ENCODE data around the gene XYLT1.
"Not testable (repeated sequence)": the region's sequence is repeated elsewhere in the genome, so short reads cannot be mapped to it uniquely, and the experiment has no call there.

Gene XYLT1

DNA sequence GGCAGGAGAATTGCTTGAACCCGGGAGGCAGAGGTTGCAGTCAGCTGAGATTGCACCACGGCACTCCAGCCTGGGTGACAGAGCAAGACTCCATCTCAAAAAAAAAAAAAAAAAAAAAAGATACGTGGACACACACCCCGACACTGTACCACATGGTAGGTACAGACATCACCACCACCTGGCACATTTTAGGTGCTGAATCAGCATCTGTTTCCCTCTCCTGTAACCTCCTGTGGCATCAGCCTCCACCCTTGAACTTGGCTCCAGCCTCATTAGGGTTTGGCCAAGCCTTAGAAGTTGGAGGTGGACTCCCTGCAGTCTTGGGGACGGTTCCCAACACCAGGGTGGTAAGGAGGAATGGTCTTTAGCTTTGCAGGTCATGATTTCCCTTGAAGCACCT is 46.0 kb downstream of the XYLT1 start:
- DNase-seq, result no peak

DNA sequence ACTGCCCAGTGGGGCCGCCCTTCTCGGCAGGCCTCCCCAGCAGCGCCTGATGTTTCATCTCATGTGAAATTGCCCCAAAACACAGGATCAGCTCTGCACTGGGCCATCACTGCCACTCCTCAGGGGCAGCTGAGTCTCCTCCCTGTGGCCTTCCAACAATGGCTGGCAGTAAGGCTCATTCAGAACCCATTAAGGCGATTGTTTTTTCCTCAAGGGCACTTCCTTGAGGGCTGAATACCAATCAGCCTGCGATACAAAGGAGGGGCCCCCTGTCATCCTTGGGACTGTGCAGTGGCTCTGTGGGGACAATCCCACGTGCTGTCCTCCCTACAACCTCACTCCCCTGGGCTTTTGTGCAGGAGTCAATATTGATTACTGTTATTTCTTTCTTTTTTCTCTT is 47.5 kb downstream of the XYLT1 start:
- no peak for DNase-seq

DNA sequence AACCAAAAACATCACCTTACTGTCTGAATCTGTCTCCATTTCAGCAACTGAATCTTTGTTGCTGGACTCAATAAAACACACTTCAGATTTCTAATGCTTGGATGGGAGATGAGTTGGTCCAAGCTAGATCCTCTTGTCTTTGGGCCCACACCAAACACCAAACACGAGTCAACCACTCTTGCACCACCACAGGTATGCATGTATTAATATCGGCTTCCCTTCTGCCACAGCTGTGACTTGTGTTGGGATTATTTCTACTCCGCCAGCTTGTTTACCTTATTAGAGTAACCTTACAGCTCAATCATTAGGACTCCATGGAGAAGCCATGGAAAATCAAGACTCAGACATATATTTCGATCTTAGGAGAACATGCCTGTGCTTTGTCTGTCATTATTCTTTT is 49.9 kb downstream of the XYLT1 start:
- no peak for DNase-seq

DNA sequence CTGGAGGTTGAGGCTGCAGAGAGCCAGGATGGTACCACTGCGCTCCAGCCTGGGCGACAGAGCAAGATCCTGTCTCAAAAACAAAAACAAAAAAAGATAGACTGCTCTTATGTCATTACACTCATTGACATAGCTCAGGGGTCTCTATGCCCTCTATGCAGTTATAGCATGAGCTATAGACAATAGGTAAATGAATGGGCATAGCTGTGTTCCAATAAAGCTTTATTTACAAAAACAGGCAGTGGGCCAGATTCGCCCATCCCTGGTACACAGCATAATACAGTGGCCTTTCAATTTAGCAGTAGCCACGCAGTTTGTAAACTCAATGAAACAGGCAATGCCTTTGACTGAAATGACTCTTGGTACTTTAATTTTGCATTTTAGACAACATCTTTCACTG is 51.5 kb downstream of the XYLT1 start:
- DNase-seq, result no peak

DNA sequence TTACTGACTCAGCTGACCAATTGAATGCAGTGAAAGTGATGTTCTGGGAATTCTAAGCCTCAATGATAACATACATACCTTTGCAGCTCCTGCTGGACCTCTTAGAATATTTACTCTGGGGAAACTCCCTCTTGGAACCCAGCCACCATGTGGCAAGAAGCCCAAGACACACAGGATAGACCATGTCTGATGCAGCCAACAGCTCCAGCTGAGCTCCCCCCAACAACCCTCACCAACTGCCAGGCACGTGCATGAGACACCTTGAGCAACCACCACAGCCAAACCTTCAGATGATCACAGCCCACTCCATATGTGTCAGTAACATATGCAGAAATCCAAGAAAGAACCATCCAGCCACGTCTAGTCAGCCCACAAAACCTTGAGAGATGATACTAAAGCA is 53.0 kb downstream of the XYLT1 start:
- DNase-seq, result no peak

DNA sequence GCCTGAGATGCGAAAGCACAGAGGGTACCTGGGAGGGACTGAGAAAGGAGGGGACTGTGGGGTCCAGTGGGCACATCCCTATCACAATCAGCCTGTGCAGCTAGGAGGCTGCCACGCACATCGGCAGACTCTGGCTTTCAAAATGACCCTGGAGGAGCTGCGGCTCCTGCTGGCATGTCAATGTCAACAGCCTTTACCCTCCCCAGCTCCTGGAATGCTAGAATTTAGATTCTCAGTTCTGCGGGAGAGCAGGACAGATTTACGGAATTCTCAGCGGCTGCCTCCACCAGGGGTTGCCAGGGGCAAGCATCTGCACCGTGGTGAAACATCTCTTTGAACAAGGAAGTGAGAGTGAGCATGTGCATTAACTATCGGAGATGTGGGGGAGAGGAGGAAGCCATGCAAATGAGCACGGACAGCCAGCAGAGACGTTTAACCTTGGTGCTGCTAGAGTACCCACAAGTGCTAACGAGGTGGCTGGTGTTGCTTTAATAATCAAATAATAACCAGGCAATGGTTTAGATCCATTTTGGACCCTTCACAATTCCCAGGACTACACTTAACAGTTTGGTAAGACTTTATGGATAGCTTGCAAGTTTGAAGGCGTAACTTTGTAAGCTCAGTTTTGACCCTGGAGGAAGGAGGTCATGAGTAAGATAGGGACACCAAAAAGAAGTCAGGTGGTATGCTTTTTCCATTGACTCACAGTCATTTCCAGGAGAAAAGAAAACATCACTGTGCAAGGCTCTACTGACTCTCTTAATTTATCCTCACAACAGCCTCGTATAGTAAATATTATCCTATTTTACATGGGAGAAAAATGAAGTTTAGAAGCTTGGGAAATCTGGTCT is 54.1 kb downstream of the XYLT1 start:
- no peak for DNase-seq

DNA sequence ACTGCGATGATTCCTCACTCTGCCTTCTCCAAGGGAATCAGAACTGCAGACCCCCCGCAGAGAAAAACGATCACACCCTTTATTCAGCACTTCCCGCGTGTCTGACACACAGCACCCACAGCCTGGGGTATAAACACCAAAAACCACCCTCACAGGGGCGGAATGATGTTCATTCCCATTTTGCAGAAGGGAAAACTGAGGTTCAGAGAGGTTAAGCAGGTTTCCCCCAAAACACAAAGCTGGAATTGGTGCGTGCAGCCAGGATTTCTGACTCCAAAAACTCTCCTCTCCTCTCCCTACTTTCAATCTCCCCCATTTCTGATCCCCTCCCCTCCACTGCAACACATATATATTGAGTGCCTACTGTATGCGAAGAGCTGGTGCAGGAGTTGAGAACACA is 55.8 kb downstream of the XYLT1 start:
- DNase-seq, result no peak

DNA sequence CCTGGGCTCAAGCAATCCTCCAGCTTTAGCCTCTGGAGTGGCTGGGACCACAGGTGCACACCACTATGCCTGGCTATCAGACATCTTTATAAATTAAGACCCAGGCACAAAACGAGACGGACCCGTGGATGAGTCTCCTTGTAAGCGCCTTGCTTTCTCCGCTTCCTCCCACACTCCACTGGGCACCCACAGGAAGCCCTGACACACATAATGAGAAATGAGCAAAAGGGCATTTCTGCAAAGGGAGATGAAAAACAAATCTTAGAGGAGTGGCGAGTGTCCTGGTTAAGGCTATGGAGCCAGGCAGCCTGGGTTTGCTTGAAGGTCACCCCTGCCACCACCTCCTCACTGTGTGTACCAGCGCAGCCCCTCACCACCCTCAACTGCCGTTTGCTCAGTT is 56.3 kb downstream of the XYLT1 start:
- no peak for DNase-seq

DNA sequence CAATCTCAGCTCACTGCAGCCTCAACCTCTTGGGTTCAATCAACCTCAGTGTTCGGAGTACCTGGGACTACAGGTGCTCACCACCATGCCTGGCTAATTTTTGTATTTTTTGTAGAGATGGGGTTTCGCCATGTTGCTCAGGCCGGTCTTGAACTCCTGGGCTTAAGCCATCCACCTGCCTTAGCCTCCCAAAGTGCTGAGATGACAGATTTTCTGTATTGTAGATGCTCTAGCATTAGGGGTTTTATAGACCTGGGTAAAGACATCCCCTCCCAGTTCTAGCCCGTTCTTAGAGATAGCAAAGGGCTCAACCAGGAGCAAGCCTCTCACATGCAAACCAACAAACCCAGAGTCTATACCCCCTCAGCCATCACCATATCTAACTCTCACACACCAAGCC is 57.3 kb downstream of the XYLT1 start:
- no peak for DNase-seq

DNA sequence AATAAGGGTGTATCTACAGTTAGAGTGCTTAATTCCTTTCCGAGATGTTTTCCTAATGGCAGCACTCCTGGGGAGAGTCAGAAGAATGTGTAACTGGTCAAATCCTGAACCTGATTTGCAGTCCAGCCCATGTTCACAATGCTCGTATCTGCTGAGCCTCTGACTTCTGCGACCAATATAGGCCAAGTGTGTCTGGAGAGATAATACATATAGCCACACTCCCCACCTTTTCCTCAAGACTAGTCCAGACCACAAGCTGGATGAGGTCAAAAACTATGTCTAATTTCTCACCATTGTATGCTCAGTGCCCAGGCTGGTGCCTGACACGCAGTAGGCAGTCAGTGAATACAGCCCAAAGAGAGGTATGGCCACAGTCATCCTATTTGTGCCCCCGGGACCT is 58.0 kb downstream of the XYLT1 start:
- DNase-seq, result no peak

DNA sequence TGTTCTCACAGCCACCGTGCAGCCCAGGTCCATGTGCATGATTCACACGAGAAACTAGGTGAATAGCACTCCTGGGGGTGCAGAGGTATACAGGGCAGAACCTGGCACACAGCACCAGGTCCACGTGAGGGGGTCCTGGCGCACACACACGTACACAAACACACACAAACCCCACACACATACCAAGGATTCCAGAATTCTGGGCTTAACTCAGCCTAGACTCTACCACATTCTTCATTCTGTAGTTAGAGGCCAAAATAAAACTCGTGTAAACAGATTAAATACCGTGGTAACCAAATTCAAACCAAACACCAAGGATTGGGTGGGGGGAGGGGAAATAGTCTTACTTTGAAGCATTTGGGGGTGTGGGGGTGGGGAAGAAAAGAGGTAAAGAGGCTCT is 58.5 kb downstream of the XYLT1 start:
- no peak for DNase-seq

DNA sequence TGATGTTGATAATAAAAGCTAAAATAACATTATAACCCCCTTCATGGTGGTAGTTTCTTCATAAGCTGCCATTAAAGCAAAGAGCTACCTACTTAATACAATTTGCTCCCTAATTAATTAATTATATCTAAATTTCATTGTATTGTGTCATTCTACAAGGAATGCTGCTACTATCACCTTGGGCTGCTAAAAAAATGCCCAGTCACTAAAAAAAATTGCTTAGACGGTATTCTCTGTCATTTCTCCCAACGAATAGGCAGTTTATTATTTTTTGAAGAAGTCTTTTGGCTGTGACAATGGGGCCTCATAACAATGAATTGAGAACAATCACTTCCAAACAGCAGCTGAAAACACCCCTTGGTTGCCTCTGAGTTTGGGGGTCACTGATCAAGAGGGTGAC is 59.5 kb downstream of the XYLT1 start:
- no peak for DNase-seq

DNA sequence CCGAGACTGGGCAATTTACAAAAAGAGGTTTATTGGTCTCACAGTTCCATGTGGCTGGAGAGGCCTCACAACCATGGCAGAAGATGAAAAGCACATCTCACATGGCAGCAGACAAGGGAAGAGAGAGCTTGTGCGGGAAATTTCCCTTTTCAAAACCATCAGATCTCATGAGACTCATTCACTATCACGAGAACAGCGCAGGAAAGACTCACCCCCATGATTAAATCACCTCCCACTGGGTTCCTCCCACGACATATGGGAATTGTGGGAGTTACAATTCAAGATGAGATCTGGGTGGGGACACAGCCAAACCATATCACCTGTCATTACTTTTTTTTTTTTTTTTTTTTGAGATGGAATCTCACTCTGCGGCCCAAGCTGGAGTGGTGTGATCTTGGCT is 60.4 kb downstream of the XYLT1 start:
- DNase-seq, result not testable (repeated sequence)

DNA sequence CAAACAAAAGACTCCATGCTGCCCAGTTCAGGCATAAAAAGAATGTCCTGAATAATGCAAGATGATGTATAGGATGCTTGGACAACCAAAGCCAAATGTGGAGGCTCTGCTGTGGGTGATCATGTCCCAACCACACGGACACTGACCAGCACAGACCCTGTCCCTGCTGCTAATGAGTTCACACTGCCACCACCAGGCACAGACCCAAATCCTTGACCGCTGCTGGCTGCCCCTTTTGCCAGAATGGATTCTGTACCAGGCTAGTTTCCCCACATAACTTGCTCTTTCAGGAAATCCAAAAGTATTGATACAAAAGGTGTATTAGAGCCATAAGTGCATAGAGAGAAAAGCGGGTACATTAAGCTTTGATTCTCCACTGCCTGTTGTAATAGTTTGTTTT is 60.9 kb downstream of the XYLT1 start:
- no peak for DNase-seq

DNA sequence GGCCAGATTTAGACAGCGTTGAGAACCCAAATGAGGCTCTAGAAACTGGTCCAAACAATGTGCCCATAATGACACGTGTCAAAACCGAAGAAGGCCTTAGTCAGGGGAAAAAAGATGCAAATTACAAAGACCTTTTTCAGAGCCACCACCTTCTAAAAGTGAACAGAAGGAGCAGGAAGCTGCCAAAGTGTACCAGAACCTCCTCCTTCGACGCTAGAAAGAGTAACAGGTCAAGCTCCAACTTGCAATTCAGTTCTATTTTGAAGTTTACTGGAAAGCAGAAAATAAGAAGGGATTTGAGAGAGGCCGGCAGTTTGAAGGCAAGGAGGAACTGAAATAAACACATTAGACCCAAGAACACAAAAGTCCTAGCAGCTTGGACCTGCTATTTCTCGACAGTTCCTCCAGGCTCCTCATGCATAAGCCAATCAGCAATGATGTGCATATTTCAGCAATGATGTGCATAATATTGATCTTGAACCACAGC is 61.8 kb downstream of the XYLT1 start:
- DNase-seq, result no peak

DNA sequence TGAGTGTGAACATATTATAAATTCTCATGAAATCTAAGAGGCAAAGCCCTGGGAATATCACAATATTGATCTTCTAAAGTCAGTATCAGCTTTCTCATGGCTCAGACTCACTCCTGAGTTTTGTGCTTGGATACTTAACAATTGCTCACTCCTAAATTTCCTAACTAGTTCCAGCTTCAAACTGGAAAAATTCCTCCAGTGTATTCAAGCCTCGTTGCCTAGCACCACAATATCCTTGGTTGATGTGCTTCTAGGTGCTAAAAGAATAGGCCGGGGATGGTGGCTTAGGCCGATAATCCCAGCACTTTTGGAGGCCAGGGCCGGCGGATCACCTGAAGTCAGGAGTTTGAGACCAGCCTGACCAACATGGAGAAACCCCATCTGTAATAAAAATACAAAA is 62.5 kb downstream of the XYLT1 start:
- DNase-seq, result no peak

DNA sequence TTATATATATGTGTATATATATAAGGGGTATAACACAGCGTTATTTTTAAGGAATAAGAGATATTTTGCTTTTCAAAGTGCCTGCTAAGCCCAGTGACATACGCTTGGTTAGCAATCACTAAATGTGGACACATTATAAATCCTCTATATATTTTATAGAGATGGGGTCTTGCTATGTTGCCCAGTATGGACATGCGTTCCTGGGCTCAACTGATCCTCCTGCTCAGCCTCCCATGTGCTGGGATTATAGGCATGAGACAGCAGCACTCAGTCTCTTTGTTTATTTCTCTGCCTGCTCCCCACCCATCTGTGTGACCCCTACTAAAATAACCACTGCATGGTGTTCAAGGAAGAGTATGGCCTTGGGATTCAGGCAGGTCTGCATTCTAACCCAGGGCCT is 63.4 kb downstream of the XYLT1 start:
- DNase-seq, result no peak

DNA sequence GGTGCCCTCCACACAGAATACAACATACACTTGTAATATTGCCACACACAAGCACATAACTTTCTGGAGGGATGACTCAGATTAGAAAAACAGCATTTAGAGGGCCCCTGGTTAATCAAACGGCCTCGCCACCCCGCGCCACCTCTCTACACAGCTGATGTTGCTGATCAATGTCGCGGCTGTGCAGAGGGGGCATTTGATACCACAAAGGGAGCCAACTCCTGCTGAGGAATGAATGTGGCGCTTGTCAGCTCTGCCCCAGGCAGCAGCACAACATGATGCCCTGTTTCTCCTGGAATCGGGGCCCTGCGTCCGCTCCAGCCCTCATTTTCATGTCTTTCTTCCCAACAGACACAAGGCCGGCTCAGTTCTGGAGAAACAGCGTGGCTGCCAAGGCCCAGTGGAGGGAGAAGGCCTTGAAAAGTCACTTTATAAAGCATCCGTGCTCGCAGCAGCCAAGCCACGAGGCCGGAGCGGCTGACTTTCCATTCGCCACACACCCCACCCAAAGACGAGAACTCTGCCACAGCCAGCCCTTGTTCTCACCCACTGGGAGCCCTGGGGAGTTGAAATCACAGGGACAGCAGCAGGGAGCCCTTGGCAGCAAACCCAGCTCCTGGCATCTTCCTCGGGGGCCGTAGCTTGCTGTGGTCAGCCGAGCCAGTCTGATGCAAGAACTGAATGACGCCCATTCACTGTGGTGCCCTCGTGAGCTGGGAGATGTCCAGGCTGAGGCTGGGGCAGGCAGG is 65.6 kb downstream of the XYLT1 start:
- DNase-seq, result no peak

DNA sequence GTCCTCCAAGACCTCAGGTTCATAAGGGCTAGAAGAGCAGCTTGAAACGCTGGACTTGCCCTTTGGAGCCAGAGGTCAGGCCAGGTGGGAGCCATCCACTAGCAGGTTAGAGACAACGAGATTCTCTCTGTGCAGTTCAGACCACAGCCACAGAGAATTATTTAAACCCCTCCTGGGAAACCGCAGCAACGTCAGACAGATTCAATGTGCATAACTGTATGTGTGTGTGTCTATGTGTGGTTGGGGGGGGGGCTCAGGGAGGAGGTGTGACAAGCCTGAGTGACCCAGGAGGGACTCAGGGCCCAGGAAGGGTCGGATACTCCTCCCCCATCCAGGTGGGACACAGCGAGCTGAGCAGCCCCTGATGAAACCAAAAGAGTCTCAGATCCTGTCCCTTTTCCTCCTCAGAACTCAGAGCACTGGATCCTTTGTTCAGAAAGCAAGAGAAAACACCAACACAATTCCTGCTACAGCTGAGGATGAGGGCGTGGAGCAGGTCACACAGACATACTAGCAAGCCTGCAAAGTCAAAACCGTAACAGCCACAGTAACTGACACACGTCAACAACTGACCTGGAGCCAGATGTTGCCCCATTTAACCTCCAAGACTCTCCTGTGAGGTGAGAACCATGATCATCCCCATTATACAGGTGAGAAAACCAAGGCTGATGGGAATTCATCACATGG is 66.8 kb downstream of the XYLT1 start:
- DNase-seq, result no peak

DNA sequence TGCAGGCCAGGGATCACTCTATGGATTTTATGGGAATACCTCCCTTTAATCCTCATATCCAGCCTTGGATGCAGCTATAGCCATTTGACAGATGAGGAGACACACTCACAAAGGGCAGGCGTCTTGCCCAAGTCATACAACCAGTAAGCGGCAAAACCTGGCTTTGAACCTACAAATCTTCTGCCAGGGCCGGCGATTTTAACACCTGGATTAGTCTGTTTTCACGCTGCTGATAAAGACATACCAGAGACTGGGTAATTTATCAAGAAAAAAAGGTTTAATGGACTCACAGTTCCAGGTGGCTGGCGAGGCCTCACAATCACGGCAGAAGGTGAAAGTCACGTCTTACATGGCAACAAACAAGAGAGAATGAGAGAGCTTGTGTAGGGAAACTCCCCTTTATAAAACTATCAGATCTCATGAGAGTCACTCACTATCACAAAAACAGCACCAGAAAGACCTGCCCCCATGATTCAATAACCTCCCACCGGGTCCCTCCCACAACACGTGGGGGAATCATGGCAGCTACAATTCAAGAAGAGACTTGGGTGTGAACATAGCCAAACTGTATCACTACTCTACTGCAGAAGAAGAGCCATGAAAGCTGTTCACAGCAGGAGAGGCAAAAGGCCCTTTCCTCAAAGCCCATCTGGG is 67.5 kb downstream of the XYLT1 start:
- DNase-seq, result no peak

DNA sequence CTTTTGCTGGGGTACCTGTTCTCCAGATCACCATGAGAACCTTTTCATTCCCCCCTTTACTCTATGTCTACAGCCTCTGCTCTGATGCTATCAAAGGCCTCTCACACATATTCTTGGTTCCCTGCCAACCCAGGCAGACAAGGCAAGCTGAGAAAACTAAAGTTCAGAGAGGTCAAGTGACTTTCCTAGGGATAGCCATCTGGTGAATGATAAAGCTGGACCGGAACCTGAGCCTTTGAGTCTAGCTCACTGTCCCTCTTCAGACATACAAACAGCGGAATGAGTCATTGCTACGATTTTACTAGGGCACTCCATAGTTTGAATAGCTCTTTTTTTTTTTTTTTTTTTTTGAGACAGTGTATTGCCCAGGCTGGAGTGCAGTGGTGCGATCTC is 73.3 kb downstream of the XYLT1 start:
- peak; percentile 69 for DNase-seq

DNA sequence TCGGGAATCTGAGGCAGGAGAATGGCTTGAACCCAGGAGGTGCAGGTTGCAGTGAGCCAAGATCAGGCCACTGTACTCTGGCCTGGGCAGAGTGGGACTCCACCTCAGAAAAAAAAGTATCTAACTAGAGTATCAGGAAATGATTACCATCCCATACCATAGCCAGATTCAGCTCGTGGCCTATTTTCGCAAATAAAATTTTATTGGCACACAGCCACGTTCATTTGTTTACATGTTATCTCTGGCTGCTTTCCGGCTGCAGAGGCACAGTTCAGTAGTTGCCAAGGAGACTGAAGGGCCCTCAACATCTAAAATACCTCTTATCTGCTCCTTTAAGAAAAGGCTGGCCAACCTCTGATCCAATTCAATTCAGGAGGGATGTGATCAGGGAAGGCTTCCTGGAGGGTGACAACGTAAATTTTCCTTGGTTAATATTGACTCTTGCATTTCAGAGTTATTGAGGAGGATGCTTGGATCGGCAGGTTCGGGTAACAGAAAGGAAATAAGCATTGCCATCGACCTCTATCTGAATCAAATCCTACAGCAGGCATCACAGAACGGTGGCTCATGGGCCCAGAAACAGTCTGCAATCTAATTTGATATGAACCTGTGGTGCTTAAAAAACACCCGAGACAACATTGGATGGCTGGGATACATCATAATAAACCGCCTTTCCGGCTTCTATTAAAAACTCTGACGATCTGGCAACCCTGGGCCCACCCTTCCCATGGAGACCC is 73.8 kb downstream of the XYLT1 start:
- DNase-seq, result peak; percentile 14

All from DMS 273 treated with DMSO at 0.1 percent for 48 hours (cell line).